Stimulated activated CD4-positive, alpha-beta T cell treated with anti-CD3 and anti-CD28 coated beads, Interleukin-15, amount 100 ng/mL, for 1 hour (primary cell): ENCODE data around the gene YY1AP1.
"Not testable (repeated sequence)": the region's sequence is repeated elsewhere in the genome, so short reads cannot be mapped to it uniquely, and the experiment has no call there.

Experiments
- DNase-seq, 2 donors: peaks; one replicate each; pipeline ENCODE4 v3.0.0-alpha.2; 2020; ENCODE audit warnings: low read depth in 1 of 2, low spot score in 1 of 2

The YY1AP1 gene

GRCh38 chr1:155695608-155696007 lies 7.0 kb upstream of the YY1AP1 start:
- no peak for DNase-seq

GRCh38 chr1:155695072-155695471 lies 6.5 kb upstream of the YY1AP1 start:
- no peak for DNase-seq

- DNase-seq: no peak
Measured at GRCh38 chr1:155694167-155694566, 5.6 kb upstream of the YY1AP1 start.

GRCh38 chr1:155691992-155692528 lies 3.5 kb upstream of the YY1AP1 start:
- no peak for DNase-seq

- DNase-seq: not testable (repeated sequence)
Measured at GRCh38 chr1:155689081-155689607, 570 bp upstream of the YY1AP1 start, which contains the start of gene DAP3. DAP3 (plus strand) TSS chr1:155689091; CDS start chr1:155709780, 20,689 bp downstream.

GRCh38 chr1:155687705-155688323 lies 760 bp downstream of the YY1AP1 start:
- not testable (repeated sequence) for DNase-seq

GRCh38 chr1:155681776-155682175 lies 6.8 kb downstream of the YY1AP1 start:
- DNase-seq: no peak

- no peak for DNase-seq
Measured at GRCh38 chr1:155680531-155680930, 8.0 kb downstream of the YY1AP1 start.

- DNase-seq: not testable (repeated sequence)
Measured at GRCh38 chr1:155678992-155679391, 9.6 kb downstream of the YY1AP1 start.

GRCh38 chr1:155678027-155678426 lies 10.5 kb downstream of the YY1AP1 start:
- no peak for DNase-seq

- DNase-seq: no peak
Measured at GRCh38 chr1:155673003-155673402, 15.6 kb downstream of the YY1AP1 start.

- DNase-seq: no peak
Measured at GRCh38 chr1:155671750-155672149, 16.8 kb downstream of the YY1AP1 start.

- no peak for DNase-seq
Measured at GRCh38 chr1:155669233-155670162, 19.1 kb downstream of the YY1AP1 start.

- DNase-seq: not testable (repeated sequence)
Measured at GRCh38 chr1:155661239-155661638, 27.3 kb downstream of the YY1AP1 start.

- no peak for DNase-seq
Measured at GRCh38 chr1:155657463-155657862, 31.1 kb downstream of the YY1AP1 start.

- no peak for DNase-seq
Measured at GRCh38 chr1:155652951-155653350, 35.6 kb downstream of the YY1AP1 start.

- DNase-seq: no peak
Measured at GRCh38 chr1:155651861-155652661, 36.5 kb downstream of the YY1AP1 start.

- no peak for DNase-seq
Measured at GRCh38 chr1:155650231-155650757, 38.3 kb downstream of the YY1AP1 start.

- no peak for DNase-seq
Measured at GRCh38 chr1:155649676-155650075, 38.9 kb downstream of the YY1AP1 start.
